GM19395 (cell line): ENCODE data around the gene INHBC.
"Not testable (repeated sequence)": the region's sequence is repeated elsewhere in the genome, so short reads cannot be mapped to it uniquely, and the experiment has no call there.

Experiments
- ATAC-seq: cut with Tn5 transposase; IDR thresholded peaks from one replicate; pipeline ENCODE4 v1.9.1; 2021; ENCODE audit warnings: mild to moderate bottlenecking, moderate library complexity; ENCODE audit not compliant: unreplicated experiment

The INHBC gene

GRCh38 chr12:57428965-57429364 is 5.6 kb upstream of the INHBC start:
- ATAC-seq, result no peak

- ATAC-seq, result no peak
Measured at GRCh38 chr12:57429473-57430111, 5.0 kb upstream of the INHBC start.

- ATAC-seq, result peak; percentile 44
Measured at GRCh38 chr12:57430112-57430930, 4.3 kb upstream of the INHBC start.

GRCh38 chr12:57430931-57431566 is 3.5 kb upstream of the INHBC start, which contains the start of gene R3HDM2:
R3HDM2 (minus strand) TSS chr12:57431043; CDS start chr12:57310428, 120,615 bp downstream.
- ATAC-seq, result peak; percentile 90

GRCh38 chr12:57431654-57432188 is 2.9 kb upstream of the INHBC start:
- ATAC-seq, result no peak

- no peak for ATAC-seq
Measured at GRCh38 chr12:57433370-57433769, 1.2 kb upstream of the INHBC start.

- no peak for ATAC-seq
Measured at GRCh38 chr12:57435293-57435692, 709 bp downstream of the INHBC start.

- no peak for ATAC-seq
Measured at GRCh38 chr12:57438400-57438799, 3.8 kb downstream of the INHBC start.

- ATAC-seq, result no peak
Measured at GRCh38 chr12:57439762-57440266, 5.2 kb downstream of the INHBC start.

- not testable (repeated sequence) for ATAC-seq
Measured at GRCh38 chr12:57441393-57441792, 6.8 kb downstream of the INHBC start.

- no peak for ATAC-seq
Measured at GRCh38 chr12:57441846-57442427, 7.4 kb downstream of the INHBC start.

- ATAC-seq, result not testable (repeated sequence)
Measured at GRCh38 chr12:57444337-57444736, 9.8 kb downstream of the INHBC start.

GRCh38 chr12:57444744-57445143 is 10.2 kb downstream of the INHBC start:
- no peak for ATAC-seq

GRCh38 chr12:57446292-57446960 is 11.8 kb downstream of the INHBC start:
- no peak for ATAC-seq

GRCh38 chr12:57448669-57449068 is 14.1 kb downstream of the INHBC start:
- ATAC-seq, result no peak

GRCh38 chr12:57449375-57449774 is 14.8 kb downstream of the INHBC start:
- ATAC-seq, result no peak

GRCh38 chr12:57450057-57450456 is 15.5 kb downstream of the INHBC start:
- no peak for ATAC-seq

GRCh38 chr12:57451233-57451778 is 16.7 kb downstream of the INHBC start:
- no peak for ATAC-seq

GRCh38 chr12:57452181-57452936 is 17.8 kb downstream of the INHBC start:
- no peak for ATAC-seq
